MM.1S (cell line): Measurements from ENCODE around the gene PRCD.

Experiments
- DNase-seq: peaks from one replicate; pipeline ENCODE4 v3.0.0-alpha.2; 2015
- H2AFZ ChIP-seq: fragments of 300-600 bp; sonication (generic); 2 replicates; pipeline ENCODE4 v1.6.0; 2016; ENCODE audit warnings: antibody characterized with exemption, low read length
- H3F3A ChIP-seq: fragments of 300-600 bp; sonication (generic); 2 replicates; pipeline ENCODE4 v1.6.1; 2016; ENCODE audit warnings: mild to moderate bottlenecking, antibody characterized with exemption, low read length, moderate library complexity, mixed read lengths; ENCODE audit not compliant: insufficient read depth
- H3K27ac ChIP-seq: fragments of 300-600 bp; sonication (generic); 2 replicates; pipeline ENCODE4 v1.5.1; 2016; ENCODE audit warnings: mild to moderate bottlenecking, low read length
- H3K27me3 ChIP-seq: fragments of 300-600 bp; sonication (generic); replicated peaks from 2 replicates; pipeline ENCODE4 v1.6.0; 2016; ENCODE audit warnings: low read length; ENCODE audit not compliant: insufficient read depth
- H3K36me3 ChIP-seq: fragments of 300-600 bp; sonication (generic); replicated peaks from 2 replicates; pipeline ENCODE4 v1.6.1; 2016; ENCODE audit warnings: mild to moderate bottlenecking, low read length, mixed read lengths; ENCODE audit not compliant: insufficient read depth
- H3K4me1 ChIP-seq: fragments of 300-600 bp; sonication (generic); 2 replicates; pipeline ENCODE4 v1.6.1; 2016; ENCODE audit warnings: low read length, mixed read lengths
- H3K4me2 ChIP-seq: fragments of 300-600 bp; sonication (generic); 2 replicates; pipeline ENCODE4 v1.6.0; 2016; ENCODE audit warnings: low read depth, low read length
- H3K4me3 ChIP-seq: fragments of 300-600 bp; sonication (generic); 2 replicates; pipeline ENCODE4 v1.5.1; 2016; ENCODE audit warnings: low read length, mixed read lengths
- H3K79me2 ChIP-seq: fragments of 300-600 bp; sonication (generic); 2 replicates; pipeline ENCODE4 v1.6.1; 2016; ENCODE audit warnings: mixed run types, low read length, mixed read lengths
- H3K9ac ChIP-seq: fragments of 300-600 bp; sonication (generic); 2 replicates; pipeline ENCODE4 v1.6.1; 2016; ENCODE audit warnings: low read length, mixed read lengths
- H3K9me2 ChIP-seq: fragments of 300-600 bp; sonication (generic); replicated peaks from 2 replicates; pipeline ENCODE4 v1.6.1; 2016; ENCODE audit warnings: mild to moderate bottlenecking, low read length, mixed read lengths; ENCODE audit not compliant: insufficient read depth
- H3K9me3 ChIP-seq: fragments of 300-600 bp; sonication (generic); replicated peaks from 2 replicates; pipeline ENCODE4 v1.6.1; 2016; ENCODE audit warnings: mild to moderate bottlenecking, low read length, mixed read lengths; ENCODE audit not compliant: insufficient read depth
- H4K20me1 ChIP-seq: fragments of 300-600 bp; sonication (generic); 2 replicates; pipeline ENCODE4 v1.6.1; 2016; ENCODE audit warnings: mild to moderate bottlenecking, low read length, moderate library complexity, mixed read lengths; ENCODE audit not compliant: insufficient read depth
- CTCF ChIP-seq: fragments of 300-600 bp; sonication (generic); IDR thresholded peaks from 2 replicates; pipeline ENCODE4 v1.5.1; 2016; ENCODE audit warnings: antibody characterized with exemption, low read length, mixed read lengths
- EZH2 ChIP-seq: fragments of 300-600 bp; sonication (generic); optimal IDR thresholded peaks from 2 replicates; pipeline ENCODE3; 2017; ENCODE audit warnings: low read depth, mild to moderate bottlenecking, antibody characterized with exemption, low read length, mixed read lengths
- EZH2phosphoT487 ChIP-seq: fragments of 300-600 bp; sonication (generic); IDR thresholded peaks from 2 replicates; pipeline ENCODE4 v1.6.1; 2018; ENCODE audit warnings: antibody characterized with exemption, low read length

PRCD gene

GRCh38 chr17:76581515-76581914 is 41.7 kb downstream of the PRCD start:
- H3K27me3 ChIP-seq, result peaks cover 35% of the 10 kb centered on the region
- H3K36me3 ChIP-seq, result no peaks in the 10 kb centered on the region
- no peak overlapping the region for H2AFZ ChIP-seq
- no peaks in the 10 kb centered on the region for H3F3A ChIP-seq
- no peaks in the 10 kb centered on the region for H3K79me2 ChIP-seq
- TF ChIP-seq EZH2 (no peak), CTCF (no peak), EZH2phosphoT487 (no peak)
- no peak overlapping the region for H3K4me2 ChIP-seq
- H3K9ac ChIP-seq, result no peak overlapping the region
- no peaks in the 10 kb centered on the region for H4K20me1 ChIP-seq
- H3K4me1 ChIP-seq, result no peaks in the 10 kb centered on the region
- H3K4me3 ChIP-seq, result no peak overlapping the region
- H3K9me3 ChIP-seq, result no peaks in the 10 kb centered on the region
- DNase-seq, result no peak
- no peaks in the 10 kb centered on the region for H3K9me2 ChIP-seq
- no peak overlapping the region for H3K27ac ChIP-seq

GRCh38 chr17:76582660-76583059 is 42.8 kb downstream of the PRCD start:
- Histone ChIP-seq H3K36me3 (no peaks in the 10 kb centered on the region), H2AFZ (no peak overlapping the region), H3K9me2 (no peaks in the 10 kb centered on the region), H4K20me1 (no peaks in the 10 kb centered on the region), H3K9ac (no peak overlapping the region), H3K9me3 (no peaks in the 10 kb centered on the region), H3K4me3 (no peak overlapping the region), H3K79me2 (no peaks in the 10 kb centered on the region), H3K4me1 (no peaks in the 10 kb centered on the region), H3F3A (no peaks in the 10 kb centered on the region), H3K27ac (no peak overlapping the region), H3K27me3 (peaks cover 46% of the 10 kb centered on the region), H3K4me2 (no peak overlapping the region)
- DNase-seq, result no peak
- TF ChIP-seq EZH2phosphoT487, result no peak
- no peak for TF ChIP-seq CTCF
- no peak for TF ChIP-seq EZH2

GRCh38 chr17:76584427-76585032 is 44.7 kb downstream of the PRCD start:
- H3K4me3 ChIP-seq, result no peak overlapping the region
- no peak for TF ChIP-seq EZH2
- no peak for TF ChIP-seq EZH2phosphoT487
- TF ChIP-seq CTCF, result no peak
- H3K27ac ChIP-seq, result no peak overlapping the region
- no peaks in the 10 kb centered on the region for H3K79me2 ChIP-seq
- DNase-seq, result no peak
- no peak overlapping the region for H2AFZ ChIP-seq
- no peaks in the 10 kb centered on the region for H3K4me1 ChIP-seq
- no peak overlapping the region for H3K9ac ChIP-seq
- H4K20me1 ChIP-seq, result no peaks in the 10 kb centered on the region
- H3K36me3 ChIP-seq, result no peaks in the 10 kb centered on the region
- no peaks in the 10 kb centered on the region for H3F3A ChIP-seq
- no peaks in the 10 kb centered on the region for H3K9me2 ChIP-seq
- peak overlapping the region; percentile 27; the same call in 1 of the 2 replicates for H3K4me2 ChIP-seq
- H3K27me3 ChIP-seq, result peaks cover 64% of the 10 kb centered on the region
- no peaks in the 10 kb centered on the region for H3K9me3 ChIP-seq
